T follicular helper cell (primary cell): Measurements from ENCODE around the gene CDH26.

Experiments used
- DNase-seq: peaks from one replicate; pipeline ENCODE4 v3.0.0-alpha.2; 2020; ENCODE audit warnings: low read depth

CDH26 gene

GRCh38 chr20:60046860-60047259 is 88.6 kb downstream of the CDH26 start:
- DNase-seq = no peak

- no peak for DNase-seq
These were observed 90.7 kb downstream of the CDH26 start for GRCh38 chr20:60048634-60049521.

- DNase-seq = no peak
These were observed 91.4 kb downstream of the CDH26 start for GRCh38 chr20:60049601-60050000.

- DNase-seq = no peak
These were observed 92.1 kb downstream of the CDH26 start for GRCh38 chr20:60050193-60050947.

GRCh38 chr20:60051911-60052310 is 93.7 kb downstream of the CDH26 start:
- DNase-seq = no peak

- DNase-seq = no peak
These were observed 94.1 kb downstream of the CDH26 start for GRCh38 chr20:60052322-60052721.

GRCh38 chr20:60053125-60053817 is 95.0 kb downstream of the CDH26 start:
- no peak for DNase-seq

- DNase-seq = no peak
These were observed 95.6 kb downstream of the CDH26 start for GRCh38 chr20:60053818-60054190.

GRCh38 chr20:60054716-60055634 is 96.8 kb downstream of the CDH26 start:
- DNase-seq = no peak

- DNase-seq = no peak
These were observed 97.5 kb downstream of the CDH26 start for GRCh38 chr20:60055740-60056139.

- no peak for DNase-seq
These were observed 98.3 kb downstream of the CDH26 start for GRCh38 chr20:60056407-60057122.

GRCh38 chr20:60057123-60057865 is 99.1 kb downstream of the CDH26 start:
- peak; percentile 37 for DNase-seq

- no peak for DNase-seq
These were observed 99.9 kb downstream of the CDH26 start for GRCh38 chr20:60057866-60058807.

GRCh38 chr20:60058879-60059278 is 100.7 kb downstream of the CDH26 start:
- no peak for DNase-seq

GRCh38 chr20:60060006-60060557 is 101.9 kb downstream of the CDH26 start:
- DNase-seq = no peak

- DNase-seq = no peak
These were observed 102.4 kb downstream of the CDH26 start for GRCh38 chr20:60060593-60060992.

- no peak for DNase-seq
These were observed 104.3 kb downstream of the CDH26 start for GRCh38 chr20:60062431-60063047.

- DNase-seq = no peak
These were observed 104.8 kb downstream of the CDH26 start for GRCh38 chr20:60063048-60063451.
